B cell (primary cell): ENCODE data around the gene INHBE. TPM values are rescaled to one million over a fixed set of nuclear protein-coding genes. Genes with fewer than 3 reads are reported as not detected.

Experiments
- ATAC-seq: fragments of 200-7000 bp; cut with Tn5 transposase; one replicate; pipeline ENCODE4 v1.10.0; 2021; ENCODE audit warnings: low read depth, mild to moderate bottlenecking, moderate number of reproducible peaks, moderate library complexity
- CTCF ChIA-PET: fragments of 350-600 bp; sonication (Branson Sonifier 250); formaldehyde crosslinking; loops from one replicate; lab custom pipeline; 2021; ENCODE audit warnings: antibody characterized with exemption, inconsistent platforms; lab: Charles Lee
- POLR2A ChIA-PET: fragments of 350-600 bp; sonication (Branson Sonifier 250); formaldehyde crosslinking; loops from one replicate; lab custom pipeline; 2021; ENCODE audit warnings: antibody characterized with exemption; lab: Charles Lee
- DNase-seq: peaks from one replicate; pipeline ENCODE4 v3.0.0; 2013
- H2AFZ ChIP-seq: 2 replicates; pipeline ENCODE4 v1.6.1; 2012; ENCODE audit warnings: mild to moderate bottlenecking, low read depth, low read length; ENCODE audit not compliant: insufficient read depth, poor library complexity, severe bottlenecking
- H3K27ac ChIP-seq, 2 donors: 1 replicate in 1 of 2; 2 replicates in 1 of 2; pipeline ENCODE4 v1.5.1; 2012 to 2013; ENCODE audit warnings: low read length in 2 of 2, mild to moderate bottlenecking in 2 of 2, moderate library complexity in 1 of 2
- H3K27me3 ChIP-seq, 4 experiments: fragments of 200-600 bp in 1 of 4; sonication (generic) in 1 of 4; replicated peaks in 1 of 4; 1 replicate in 2 of 4; 2 replicates in 2 of 4; pipeline versions ENCODE4 v1.6.1 to v1.7.0; 2013 to 2016; ENCODE audit warnings: low read length in 3 of 4, mild to moderate bottlenecking in 2 of 4, mixed read lengths in 1 of 4, moderate library complexity in 1 of 4; ENCODE audit not compliant: insufficient read depth in 4 of 4, control insufficient read depth in 3 of 4; ENCODE audit errors: control extremely low read depth in 1 of 4
- H3K36me3 ChIP-seq, 2 experiments: replicated peaks in 1 of 2; 1 replicate in 1 of 2; 2 replicates in 1 of 2; pipeline versions ENCODE4 v1.6.1 to v1.7.1; 2013; ENCODE audit warnings: low read length in 1 of 2; ENCODE audit not compliant: insufficient read depth in 2 of 2, control insufficient read depth in 1 of 2; ENCODE audit errors: control extremely low read depth in 1 of 2, extremely low read depth in 1 of 2
- H3K4me1 ChIP-seq, 2 donors: fragments of 200-600 bp in 1 of 2; sonication (generic) in 1 of 2; 1 replicate in 1 of 2; 2 replicates in 1 of 2; pipeline versions ENCODE4 v1.5.1 to v1.6.1; 2013 to 2017; ENCODE audit warnings: low read length in 2 of 2; ENCODE audit not compliant: control insufficient read depth in 2 of 2, insufficient read depth in 2 of 2
- H3K4me2 ChIP-seq: replicated peaks from 2 replicates; pipeline ENCODE3; 2012; ENCODE audit warnings: mild to moderate bottlenecking, low read depth, low read length; ENCODE audit not compliant: poor library complexity, severe bottlenecking
- H3K4me3 ChIP-seq, 5 experiments: fragments of 200-600 bp in 1 of 5; sonication (generic) in 1 of 5; 1 replicate in 3 of 5; 2 replicates in 2 of 5; pipeline versions ENCODE4 v1.5.1 to v1.7.0; 2011 to 2016; ENCODE audit warnings: low read length in 4 of 5, mild to moderate bottlenecking in 4 of 5, low read depth in 2 of 5, control low read depth in 1 of 5, moderate library complexity in 1 of 5; ENCODE audit not compliant: insufficient read depth in 1 of 5; ENCODE audit errors: control extremely low read depth in 1 of 5, extremely low read depth in 1 of 5
- H3K79me2 ChIP-seq: fragments of 200-600 bp; sonication (generic); one replicate; pipeline ENCODE4 v1.6.0; 2016; ENCODE audit warnings: low read length; ENCODE audit not compliant: control insufficient read depth, insufficient read depth
- H3K9ac ChIP-seq: fragments of 200-600 bp; sonication (generic); 2 replicates; pipeline ENCODE4 v1.6.1; 2017; ENCODE audit warnings: mild to moderate bottlenecking, low read length, moderate library complexity
- H3K9me3 ChIP-seq, 3 donors: one replicate each; pipeline versions ENCODE4 v1.6.1 to v1.7.1; 2013; ENCODE audit warnings: low read length in 2 of 3; ENCODE audit not compliant: control insufficient read depth in 2 of 3, insufficient read depth in 1 of 3; ENCODE audit errors: control extremely low read depth in 1 of 3
- H4K20me1 ChIP-seq: 2 replicates; pipeline ENCODE4 v1.6.0; 2012; ENCODE audit warnings: mild to moderate bottlenecking, low read length; ENCODE audit not compliant: insufficient read depth, control insufficient read depth, poor library complexity, severe bottlenecking
- H3K27ac Mint-ChIP-seq: one replicate; pipeline ENCODE4 v1.8.0; 2021; ENCODE audit warnings: mixed read lengths
- H3K27me3 Mint-ChIP-seq: one replicate; pipeline ENCODE4 v1.8.0; 2021; ENCODE audit warnings: mixed read lengths
- H3K4me1 Mint-ChIP-seq: one replicate; pipeline ENCODE4 v1.8.0; 2021; ENCODE audit warnings: mixed read lengths
- H3K4me3 Mint-ChIP-seq: one replicate; pipeline ENCODE4 v1.8.0; 2021; ENCODE audit warnings: mixed read lengths
- H3K9me3 Mint-ChIP-seq: one replicate; pipeline ENCODE4 v1.8.0; 2022; ENCODE audit warnings: mixed read lengths; ENCODE audit not compliant: insufficient read depth
- EZH2 ChIP-seq: IDR thresholded peaks from 2 replicates; pipeline ENCODE4 v1.6.1; 2012; ENCODE audit warnings: borderline replicate concordance, low read depth, mild to moderate bottlenecking, moderate library complexity, low read length; ENCODE audit not compliant: insufficient read depth, poor library complexity, severe bottlenecking
- WGBS: methylation state at CpG from one replicate; pipeline ENCODE4 v1.1.5; 2013; ENCODE audit warnings: missing lambda C conversion rate; ENCODE audit not compliant: insufficient coverage; 5-methylcytosine and 5-hydroxymethylcytosine counted together
- intact Hi-C: fragments of 100-400 bp; cut with micrococcal nuclease; formaldehyde crosslinking; loops from one replicate; pipeline ENCODE4 v1.10.0; 2022
- polyA plus RNA-seq: library from polyadenylated mRNA; depleted of rRNA; stranded (reverse); fragments of >200 nt; gene quantifications from 2 replicates; pipeline ENCODE4 v1.2.3, GENCODE V29; 2012
- total RNA-seq, 2 donors: library from RNA; stranded (reverse); fragments of 120-200 nt in 1 of 2; gene quantifications; 1 replicate in 1 of 2; 2 replicates in 1 of 2; pipeline versions ENCODE4 v1.2.3 to v1.2.4, GENCODE V29; 2013 to 2022
- TF ChIP-seq, protein P1 (sequence below): fragments of 200-600 bp; IDR thresholded peaks from one replicate; pipeline ENCODE4 v1.8.0; 2022; ENCODE audit warnings: antibody characterized with exemption, mild to moderate bottlenecking

The INHBE gene
- total and polyA plus RNA-seq, 2 donors (not counting 1 experiment from before 2014, with no cell fraction given), result not detected

GRCh38 chr12:57470286-57470969 is 15.3 kb downstream of the INHBE start:
- no peak for ATAC-seq
- intact Hi-C loops, result no loop called here
- TF ChIP-seq, protein P1, sequence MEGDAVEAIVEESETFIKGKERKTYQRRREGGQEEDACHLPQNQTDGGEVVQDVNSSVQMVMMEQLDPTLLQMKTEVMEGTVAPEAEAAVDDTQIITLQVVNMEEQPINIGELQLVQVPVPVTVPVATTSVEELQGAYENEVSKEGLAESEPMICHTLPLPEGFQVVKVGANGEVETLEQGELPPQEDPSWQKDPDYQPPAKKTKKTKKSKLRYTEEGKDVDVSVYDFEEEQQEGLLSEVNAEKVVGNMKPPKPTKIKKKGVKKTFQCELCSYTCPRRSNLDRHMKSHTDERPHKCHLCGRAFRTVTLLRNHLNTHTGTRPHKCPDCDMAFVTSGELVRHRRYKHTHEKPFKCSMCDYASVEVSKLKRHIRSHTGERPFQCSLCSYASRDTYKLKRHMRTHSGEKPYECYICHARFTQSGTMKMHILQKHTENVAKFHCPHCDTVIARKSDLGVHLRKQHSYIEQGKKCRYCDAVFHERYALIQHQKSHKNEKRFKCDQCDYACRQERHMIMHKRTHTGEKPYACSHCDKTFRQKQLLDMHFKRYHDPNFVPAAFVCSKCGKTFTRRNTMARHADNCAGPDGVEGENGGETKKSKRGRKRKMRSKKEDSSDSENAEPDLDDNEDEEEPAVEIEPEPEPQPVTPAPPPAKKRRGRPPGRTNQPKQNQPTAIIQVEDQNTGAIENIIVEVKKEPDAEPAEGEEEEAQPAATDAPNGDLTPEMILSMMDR, result no peak
- no peak for TF ChIP-seq EZH2
- peaks cover 18 to 26% of the 10 kb centered on the region in 2 donors for H3K4me1 ChIP-seq
- H3K4me3 ChIP-seq, result no peak overlapping the region
- no peak for DNase-seq
- no peaks in the 10 kb centered on the region for H3K27me3 ChIP-seq
- no peaks in the 10 kb centered on the region for H3K9me3 Mint-ChIP-seq
- H3K27ac Mint-ChIP-seq, result peak overlapping the region; percentile 46
- H3K9me3 ChIP-seq, result no peaks in the 10 kb centered on the region
- H3K4me2 ChIP-seq, result no peak overlapping the region
- H3K27ac ChIP-seq, result peak overlapping the region in 1 of 2 donors; percentile 52
- no peak overlapping the region for H3K4me3 Mint-ChIP-seq
- POLR2A ChIA-PET, result interaction anchor here (0.7 kb wide), 1 partner anchor 56 kb away, joined by 3 read pairs; no protein-coding TSS in a partner anchor
- no peak overlapping the region for H2AFZ ChIP-seq
- CTCF ChIA-PET, result no interaction called here
- WGBS, result 99% methylated on average over 14 of the region's 14 CpGs
- H3K79me2 ChIP-seq, result peaks cover 26% of the 10 kb centered on the region
- peaks cover 27% of the 10 kb centered on the region for H3K4me1 Mint-ChIP-seq
- H3K36me3 ChIP-seq, result peaks cover 2 to 65% of the 10 kb centered on the region in 2 experiments
- H3K9ac ChIP-seq, result no peak overlapping the region
- peaks cover 23% of the 10 kb centered on the region for H4K20me1 ChIP-seq
- no peaks in the 10 kb centered on the region for H3K27me3 Mint-ChIP-seq

DNA sequence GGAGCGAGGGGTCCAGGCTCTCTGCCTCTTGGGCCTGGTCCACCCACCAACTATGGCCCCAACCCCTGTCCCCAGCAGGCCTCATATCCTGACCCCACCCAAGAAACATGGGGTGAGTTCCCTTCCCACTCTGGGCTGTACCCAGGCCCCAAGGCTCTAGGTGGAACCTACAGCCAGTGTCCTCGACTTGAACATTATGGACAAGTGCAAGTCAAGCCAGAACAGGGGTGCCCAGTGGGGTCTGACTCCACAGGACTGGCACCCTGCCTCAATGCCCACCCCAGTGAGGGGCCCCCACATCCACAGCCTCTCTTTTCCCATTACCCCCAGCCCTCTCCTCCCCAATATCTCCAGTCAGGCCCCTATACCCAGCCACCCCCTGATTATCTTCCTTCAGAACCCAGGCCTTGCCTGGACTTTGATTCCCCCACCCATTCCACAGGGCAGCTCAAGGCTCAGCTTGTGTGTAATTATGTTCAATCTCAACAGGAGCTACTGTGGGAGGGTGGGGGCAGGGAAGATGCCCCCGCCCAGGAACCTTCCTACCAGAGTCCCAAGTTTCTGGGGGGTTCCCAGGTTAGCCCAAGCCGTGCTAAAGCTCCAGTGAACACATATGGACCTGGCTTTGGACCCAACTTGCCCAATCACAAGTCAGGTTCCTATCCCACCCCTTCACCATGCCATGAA is 16.0 kb downstream of the INHBE start:
- ChIA-PET POLR2A (no interaction called here), CTCF (interaction anchor here (10.4 kb wide), 1 partner anchor 10 kb away, joined by 166 read pairs; the partner anchor contains the start of gene GLI1)
- peaks cover 25 to 33% of the 10 kb centered on the region in 2 donors for H3K4me1 ChIP-seq
- no peaks in the 10 kb centered on the region for H3K27me3 ChIP-seq
- no peak overlapping the region for H2AFZ ChIP-seq
- no peaks in the 10 kb centered on the region for H3K9me3 ChIP-seq
- H4K20me1 ChIP-seq, result peaks cover 23% of the 10 kb centered on the region
- H3K9me3 Mint-ChIP-seq, result no peaks in the 10 kb centered on the region
- peak overlapping the region; percentile 46 for H3K27ac Mint-ChIP-seq
- H3K9ac ChIP-seq, result no peak overlapping the region
- no peak overlapping the region for H3K4me3 Mint-ChIP-seq
- H3K36me3 ChIP-seq, result peaks cover 2 to 65% of the 10 kb centered on the region in 2 experiments
- no peak for ATAC-seq
- DNase-seq, result no peak
- no peak for TF ChIP-seq EZH2
- TF ChIP-seq, protein P1, result no peak
- no peak overlapping the region for H3K4me3 ChIP-seq
- H3K27ac ChIP-seq, result peak overlapping the region in 1 of 2 donors; percentile 52
- 100% methylated on average over 2 of the region's 4 CpGs for WGBS
- H3K27me3 Mint-ChIP-seq, result no peaks in the 10 kb centered on the region
- intact Hi-C loops, result no loop called here
- no peak overlapping the region for H3K4me2 ChIP-seq
- H3K79me2 ChIP-seq, result peaks cover 33% of the 10 kb centered on the region
- peaks cover 32% of the 10 kb centered on the region for H3K4me1 Mint-ChIP-seq
